Vagina (tissue), 2 donors: Measurements from ENCODE around the gene EREG.

Experiments used
- CTCF ChIP-seq, 3 experiments: fragments of 450-650 bp in 2 of 3; fragments of 200-600 bp in 1 of 3; sonication (generic) in 1 of 3; IDR thresholded peaks; one replicate each; pipeline ENCODE4 v1.5.1; 2017 to 2019; ENCODE audit warnings: antibody characterized with exemption in 3 of 3, mild to moderate bottlenecking in 2 of 3, moderate library complexity in 2 of 3
- POLR2AphosphoS5 ChIP-seq, 2 donors: sonication (generic); formaldehyde crosslinking; IDR thresholded peaks; one replicate each; pipeline ENCODE4 v1.9.0; 2017; ENCODE audit warnings: antibody characterized with exemption in 2 of 2, mild to moderate bottlenecking in 2 of 2, low read depth in 1 of 2; ENCODE audit not compliant: insufficient read depth in 1 of 2

GRCh38 chr4:74412225-74412624, 47.3 kb downstream of the EREG start:
- no peak for TF ChIP-seq CTCF (IDR thresholded peaks at IDR 0.05)
- TF ChIP-seq POLR2AphosphoS5 (IDR thresholded peaks at IDR 0.05; ENCODE audit: insufficient read depth in 1 of 2, low read depth in 1 of 2) = no peak
